ENCODE measurements around the gene SYTL2.

DNA sequence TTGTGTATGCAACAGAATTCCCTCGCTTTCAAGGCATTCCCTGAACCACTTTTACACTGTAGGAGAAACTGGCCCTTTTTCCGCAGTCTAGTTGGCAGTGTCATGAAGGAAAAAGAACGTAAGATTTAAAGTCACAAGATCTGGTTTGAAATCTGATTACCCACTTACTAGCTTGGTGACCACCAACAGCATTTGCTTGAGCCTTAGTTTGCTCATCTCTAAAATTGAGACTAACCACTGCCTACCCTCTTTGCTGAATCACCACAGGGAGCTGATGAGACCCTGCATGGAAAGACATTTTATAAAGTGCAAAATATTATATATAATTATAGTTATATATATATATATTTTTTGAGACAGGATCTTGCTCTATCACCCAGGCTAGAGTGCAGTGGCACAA is 39.4 kb downstream of the SYTL2 start:
- TF ChIP-seq, protein P1, sequence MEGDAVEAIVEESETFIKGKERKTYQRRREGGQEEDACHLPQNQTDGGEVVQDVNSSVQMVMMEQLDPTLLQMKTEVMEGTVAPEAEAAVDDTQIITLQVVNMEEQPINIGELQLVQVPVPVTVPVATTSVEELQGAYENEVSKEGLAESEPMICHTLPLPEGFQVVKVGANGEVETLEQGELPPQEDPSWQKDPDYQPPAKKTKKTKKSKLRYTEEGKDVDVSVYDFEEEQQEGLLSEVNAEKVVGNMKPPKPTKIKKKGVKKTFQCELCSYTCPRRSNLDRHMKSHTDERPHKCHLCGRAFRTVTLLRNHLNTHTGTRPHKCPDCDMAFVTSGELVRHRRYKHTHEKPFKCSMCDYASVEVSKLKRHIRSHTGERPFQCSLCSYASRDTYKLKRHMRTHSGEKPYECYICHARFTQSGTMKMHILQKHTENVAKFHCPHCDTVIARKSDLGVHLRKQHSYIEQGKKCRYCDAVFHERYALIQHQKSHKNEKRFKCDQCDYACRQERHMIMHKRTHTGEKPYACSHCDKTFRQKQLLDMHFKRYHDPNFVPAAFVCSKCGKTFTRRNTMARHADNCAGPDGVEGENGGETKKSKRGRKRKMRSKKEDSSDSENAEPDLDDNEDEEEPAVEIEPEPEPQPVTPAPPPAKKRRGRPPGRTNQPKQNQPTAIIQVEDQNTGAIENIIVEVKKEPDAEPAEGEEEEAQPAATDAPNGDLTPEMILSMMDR (conservative IDR thresholded peaks at IDR 0.05 in 1 of 2, IDR thresholded peaks at IDR 0.05 in 1 of 2; ENCODE audit: low read depth in 1 of 2, low read length in 2 of 2): no peak
- TF ChIP-seq EZH2 (IDR thresholded peaks at IDR 0.05; ENCODE audit: low read length, missing control alignments): no peak
